ENCODE data around the gene RERE. TPM values are rescaled to one million over a fixed set of nuclear protein-coding genes. Genes with fewer than 3 reads are reported as not detected.

RERE gene
- total and polyA plus RNA-seq, 2 donors (not counting 3 experiments of a cell fraction or from before 2014, with no cell fraction given): 14.1 to 113 TPM

DNA sequence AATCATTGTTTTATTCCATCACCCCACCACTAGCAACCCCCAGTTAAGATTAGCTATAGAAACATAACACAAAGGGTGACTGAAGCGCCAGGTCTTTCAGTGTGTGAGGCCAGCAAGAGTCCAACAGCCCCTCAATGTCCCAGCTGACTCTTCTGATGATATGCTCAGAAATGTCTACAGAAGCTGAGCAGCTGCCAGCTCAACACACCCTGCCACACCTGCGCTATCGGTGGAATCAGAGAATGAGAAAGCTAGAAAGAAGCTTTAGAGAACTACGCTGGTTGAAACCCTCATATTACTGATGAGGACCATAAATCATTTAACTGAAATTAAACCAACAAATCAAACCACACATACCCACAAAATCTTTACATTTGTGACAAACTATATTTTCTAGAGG is 383.3 kb downstream of the RERE start:
- CTCF ChIA-PET: no interaction called here
- no TSS peak for BruUV-seq (replicated peaks)
- H3K9ac ChIP-seq (replicated peaks; ENCODE audit: extremely low read depth, insufficient read depth, low read length): no peak overlapping the region
- FAIRE-seq: no peak
- peaks cover 7% of the 10 kb centered on the region for H3K4me1 ChIP-seq (ENCODE audit: control insufficient read depth, extremely low read depth, insufficient read depth, low read length)
- dilution Hi-C loops (cut with MboI; ENCODE audit: extremely low pct_ligation_motif_present, low sequenced_read_pairs): no loop called here
- H2AFZ ChIP-seq (ENCODE audit: low read depth, low read length): no peak overlapping the region
- no peak overlapping the region for H3K4me3 ChIP-seq (replicated peaks in 1 of 3; ENCODE audit: insufficient read depth in 1 of 3, low read depth in 1 of 3, low read length in 3 of 3)
- H3K4me2 ChIP-seq (ENCODE audit: insufficient read depth, low read length): no peak overlapping the region
- H3K79me2 ChIP-seq (ENCODE audit: control insufficient read depth, insufficient read depth, low read length): no peaks in the 10 kb centered on the region
- no peaks in the 10 kb centered on the region for H3K9me1 ChIP-seq (replicated peaks; ENCODE audit: control insufficient read depth, extremely low read depth, insufficient read depth, low read length)
- TF ChIP-seq POLR2A (IDR thresholded peaks at IDR 0.05; ENCODE audit: low read depth, low read length) (no peak), FOS (IDR thresholded peaks at IDR 0.05; ENCODE audit: borderline replicate concordance, insufficient read depth, low read length) (no peak), MYC (IDR thresholded peaks at IDR 0.05; ENCODE audit: low read depth, low read length) (no peak), GATA2 (IDR thresholded peaks at IDR 0.05; ENCODE audit: insufficient read depth, insufficient read length, low read depth, low read length) (no peak), JUN (IDR thresholded peaks at IDR 0.05; ENCODE audit: borderline replicate concordance, insufficient read depth, insufficient read length, low read depth) (no peak), POLR2AphosphoS5 (IDR thresholded peaks at IDR 0.05; ENCODE audit: insufficient read depth, low read depth, low read length) (no peak)
- TF ChIP-seq, protein P1, sequence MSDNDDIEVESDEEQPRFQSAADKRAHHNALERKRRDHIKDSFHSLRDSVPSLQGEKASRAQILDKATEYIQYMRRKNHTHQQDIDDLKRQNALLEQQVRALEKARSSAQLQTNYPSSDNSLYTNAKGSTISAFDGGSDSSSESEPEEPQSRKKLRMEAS (IDR thresholded peaks at IDR 0.05; ENCODE audit: insufficient read depth, insufficient read length): no peak
- TF ChIP-seq, protein P2, sequence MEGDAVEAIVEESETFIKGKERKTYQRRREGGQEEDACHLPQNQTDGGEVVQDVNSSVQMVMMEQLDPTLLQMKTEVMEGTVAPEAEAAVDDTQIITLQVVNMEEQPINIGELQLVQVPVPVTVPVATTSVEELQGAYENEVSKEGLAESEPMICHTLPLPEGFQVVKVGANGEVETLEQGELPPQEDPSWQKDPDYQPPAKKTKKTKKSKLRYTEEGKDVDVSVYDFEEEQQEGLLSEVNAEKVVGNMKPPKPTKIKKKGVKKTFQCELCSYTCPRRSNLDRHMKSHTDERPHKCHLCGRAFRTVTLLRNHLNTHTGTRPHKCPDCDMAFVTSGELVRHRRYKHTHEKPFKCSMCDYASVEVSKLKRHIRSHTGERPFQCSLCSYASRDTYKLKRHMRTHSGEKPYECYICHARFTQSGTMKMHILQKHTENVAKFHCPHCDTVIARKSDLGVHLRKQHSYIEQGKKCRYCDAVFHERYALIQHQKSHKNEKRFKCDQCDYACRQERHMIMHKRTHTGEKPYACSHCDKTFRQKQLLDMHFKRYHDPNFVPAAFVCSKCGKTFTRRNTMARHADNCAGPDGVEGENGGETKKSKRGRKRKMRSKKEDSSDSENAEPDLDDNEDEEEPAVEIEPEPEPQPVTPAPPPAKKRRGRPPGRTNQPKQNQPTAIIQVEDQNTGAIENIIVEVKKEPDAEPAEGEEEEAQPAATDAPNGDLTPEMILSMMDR (IDR thresholded peaks at IDR 0.05; ENCODE audit: extremely low read depth in 1 of 2, insufficient read depth in 1 of 2, low read depth in 1 of 2, low read length in 2 of 2): no peak
- H3K27ac ChIP-seq (ENCODE audit: insufficient read depth, low read depth, low read length): no peak overlapping the region
- no peaks in the 10 kb centered on the region for H3K9me3 ChIP-seq (replicated peaks; ENCODE audit: control insufficient read depth, insufficient read depth, low read length)
- intact Hi-C loops (cut with micrococcal nuclease): no loop called here
- H3K27me3 ChIP-seq (ENCODE audit: control insufficient read depth in 2 of 2, insufficient read depth in 2 of 2, low read length in 2 of 2): no peaks in the 10 kb centered on the region
- POLR2A ChIA-PET: no interaction called here
- H4K20me1 ChIP-seq (replicated peaks; ENCODE audit: control insufficient read depth, extremely low read depth, insufficient read depth, low read length): no peaks in the 10 kb centered on the region
- no peak for DNase-seq (ENCODE audit: low read depth, low spot score)
- H3K36me3 ChIP-seq (ENCODE audit: control insufficient read depth in 2 of 2, extremely low read depth in 1 of 2, insufficient read depth in 2 of 2, low read length in 2 of 2): no peaks in the 10 kb centered on the region
